Right renal pelvis (tissue), 4 donors: ENCODE results near the gene VASH1. TPM values are rescaled to one million over a fixed set of nuclear protein-coding genes. Genes with fewer than 3 reads are reported as not detected.

Experiments
- DNase-seq, 4 donors: peaks; one replicate each; pipeline ENCODE4 v3.0.0-alpha.2; 2013; ENCODE audit warnings: low read depth in 4 of 4, low spot score in 3 of 4, missing footprints in 1 of 4
- polyA plus RNA-seq, 4 donors: library from polyadenylated mRNA; unstranded; fragments of 120-200 nt; gene quantifications; one replicate each; pipeline ENCODE4 v1.2.1, GENCODE V29; 2013; ENCODE audit not compliant: insufficient read length in 4 of 4

VASH1 gene
- polyA plus RNA-seq, 4 donors, result 34.5 to 38.0 (median 35.5) TPM

DNA sequence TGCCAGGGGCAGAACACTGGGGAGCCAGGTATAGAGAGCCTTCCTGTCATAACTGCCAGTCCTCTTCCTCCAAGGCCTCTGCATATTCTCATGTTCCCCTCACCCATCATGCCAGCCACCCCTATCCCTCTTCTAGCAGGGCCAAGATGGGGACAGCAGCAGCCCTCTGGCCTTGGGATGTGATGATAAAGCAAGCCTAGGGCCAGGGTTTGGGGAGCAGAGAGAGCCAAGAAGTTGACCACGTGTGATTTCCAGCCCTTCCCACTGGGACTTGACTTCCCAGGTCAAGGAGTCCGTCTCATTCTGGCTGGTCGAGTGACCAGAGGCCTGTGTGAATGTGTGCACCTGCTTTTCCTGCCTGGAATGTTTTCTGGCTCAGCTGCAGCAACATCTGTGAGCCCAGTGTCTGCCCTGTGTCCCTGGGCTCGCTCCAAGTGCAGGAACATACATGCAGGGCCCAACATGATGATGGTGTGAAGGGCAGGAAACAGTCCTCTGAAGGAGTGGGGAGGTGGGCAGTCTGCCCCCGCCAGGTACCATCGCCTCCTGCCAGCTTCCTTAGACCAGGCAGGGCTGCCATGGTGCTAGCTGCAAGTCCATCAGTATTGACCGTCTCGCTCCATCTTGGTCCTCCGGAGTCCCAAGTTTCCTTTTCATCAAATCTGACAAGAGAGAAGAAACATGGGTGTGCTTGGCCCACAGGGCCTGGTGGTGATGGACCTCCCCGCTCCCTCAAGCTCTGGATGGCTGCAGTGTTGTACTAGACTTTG, 21.0 kb downstream of the VASH1 start:
- DNase-seq, result no peak

- DNase-seq, result no peak
Observed at GRCh38 chr14:76782885-76783566, 21.8 kb downstream of the VASH1 start.

- no peak for DNase-seq
Observed at GRCh38 chr14:76784266-76784874, 23.1 kb downstream of the VASH1 start.

DNA sequence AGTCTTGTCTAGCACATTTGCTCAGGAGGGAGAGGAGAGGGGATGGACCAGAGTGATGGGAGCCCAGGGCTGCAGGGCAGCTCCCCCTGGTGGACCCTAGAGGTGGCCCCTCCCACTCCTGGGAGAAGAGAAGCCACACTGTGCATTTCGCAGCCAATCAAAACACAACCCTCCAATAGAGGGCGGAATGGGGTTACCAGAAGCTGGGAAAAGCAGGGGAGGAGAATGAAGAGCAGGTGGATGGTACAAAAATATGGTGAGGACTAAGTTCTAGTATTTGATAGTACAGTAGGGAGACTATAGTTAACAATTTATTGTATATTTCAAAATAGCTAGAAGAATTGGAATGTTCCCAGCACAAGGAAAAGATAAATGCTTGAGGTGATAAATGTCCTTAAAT, 23.6 kb downstream of the VASH1 start:
- no peak for DNase-seq

DNA sequence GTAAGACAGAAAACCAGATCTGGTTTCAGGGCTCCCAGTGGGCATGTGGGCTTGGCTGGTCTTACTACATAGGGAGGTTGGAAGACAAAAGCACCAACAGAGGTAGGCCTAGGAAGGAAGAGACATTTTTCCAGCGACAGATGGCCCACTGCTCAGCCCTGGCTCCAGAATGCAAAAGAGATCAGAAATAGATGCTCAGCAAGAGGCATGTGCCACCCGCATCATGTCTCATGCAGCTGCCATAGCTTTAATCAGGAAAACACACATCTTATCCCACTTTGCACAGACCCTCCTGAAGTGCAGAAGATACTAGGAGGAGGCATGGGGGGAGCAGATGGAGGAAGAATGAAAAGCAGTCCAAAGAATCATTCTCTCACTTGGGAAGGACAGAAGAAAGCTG, 25.3 kb downstream of the VASH1 start:
- no peak for DNase-seq

DNA sequence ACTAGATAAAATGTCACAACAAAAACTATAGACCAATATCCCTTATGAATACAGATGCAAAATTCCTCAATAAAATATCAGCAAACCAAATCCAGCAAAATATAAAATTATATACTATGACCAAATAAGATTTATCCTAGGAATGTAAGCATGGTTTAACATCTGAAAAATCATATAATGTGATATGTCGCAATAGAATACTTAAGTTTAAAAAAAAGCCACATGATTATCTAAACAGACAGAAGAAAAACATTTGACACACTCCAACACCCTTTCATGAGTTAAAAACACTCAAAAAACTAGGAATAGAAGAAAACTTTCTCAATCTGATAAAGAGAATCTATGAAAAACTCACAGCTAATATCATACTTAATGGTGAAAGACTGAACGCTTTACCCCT, 31.2 kb downstream of the VASH1 start:
- DNase-seq, result no peak

- no peak for DNase-seq
Observed at GRCh38 chr14:76793324-76793723, 32.1 kb downstream of the VASH1 start.

GRCh38 chr14:76793956-76794355, 32.7 kb downstream of the VASH1 start:
- DNase-seq, result no peak

- DNase-seq, result no peak
Observed at GRCh38 chr14:76806446-76806845, 45.2 kb downstream of the VASH1 start.

GRCh38 chr14:76808011-76808410, 46.7 kb downstream of the VASH1 start:
- DNase-seq, result no peak

- no peak for DNase-seq
Observed at GRCh38 chr14:76808990-76809389, 47.7 kb downstream of the VASH1 start.

- no peak for DNase-seq
Observed at GRCh38 chr14:76810525-76810924, 49.3 kb downstream of the VASH1 start.

DNA sequence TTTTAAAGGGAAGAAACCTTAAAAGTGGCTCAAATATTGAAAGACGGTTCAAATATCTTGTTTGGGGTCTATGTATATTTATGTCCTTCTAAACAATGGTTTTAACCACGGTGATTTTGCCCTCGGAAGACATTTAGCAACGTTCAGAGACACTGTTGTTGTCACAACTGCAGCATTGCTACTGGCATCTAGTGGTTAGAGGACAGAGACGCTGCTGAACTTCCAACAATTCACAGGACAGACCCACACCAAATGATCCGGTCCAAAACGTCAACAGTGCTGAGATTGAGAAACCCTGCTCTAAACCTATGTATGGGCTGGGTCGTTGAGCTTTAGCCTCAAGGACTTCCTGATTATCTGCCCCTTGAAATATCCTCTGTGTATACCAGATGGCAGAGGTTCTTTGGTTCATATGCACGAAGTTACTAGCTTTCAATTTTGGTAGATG, 49.7 kb downstream of the VASH1 start:
- DNase-seq, result no peak

DNA sequence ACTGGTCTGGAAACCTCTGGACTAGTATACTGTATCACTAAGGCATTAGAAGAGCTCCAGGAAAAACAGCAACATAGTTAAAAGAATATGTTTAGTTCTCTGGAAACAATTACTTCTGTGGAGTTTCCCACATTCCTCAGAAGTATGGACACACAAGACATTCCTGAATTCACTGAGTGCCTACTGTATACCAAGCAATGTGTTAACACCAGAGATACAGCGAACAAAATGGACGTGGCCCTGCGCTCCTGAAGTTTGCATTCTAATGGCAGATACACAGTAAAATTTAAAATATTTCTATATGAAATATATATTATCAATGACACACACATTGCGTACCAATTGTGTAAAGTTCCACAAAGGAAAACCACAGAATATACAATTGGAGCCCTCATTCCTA, 50.3 kb downstream of the VASH1 start:
- DNase-seq, result no peak

DNA sequence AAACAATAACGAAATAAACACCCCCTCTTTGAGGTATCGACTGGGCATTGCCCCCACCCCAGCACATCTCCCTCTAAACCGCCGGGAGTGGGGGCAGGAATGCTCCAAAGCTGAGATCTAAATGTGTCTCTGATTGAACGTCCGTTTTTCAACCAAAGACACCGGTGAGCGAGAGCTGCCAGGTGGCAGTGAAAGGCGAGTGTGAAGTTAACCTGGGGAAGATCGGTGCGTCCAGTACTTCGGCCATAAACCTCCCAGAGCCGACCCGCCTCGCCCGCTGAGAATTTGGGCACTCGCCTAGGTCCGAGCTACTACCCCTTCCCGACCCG, 50.8 kb downstream of the VASH1 start:
- DNase-seq, result no peak

DNA sequence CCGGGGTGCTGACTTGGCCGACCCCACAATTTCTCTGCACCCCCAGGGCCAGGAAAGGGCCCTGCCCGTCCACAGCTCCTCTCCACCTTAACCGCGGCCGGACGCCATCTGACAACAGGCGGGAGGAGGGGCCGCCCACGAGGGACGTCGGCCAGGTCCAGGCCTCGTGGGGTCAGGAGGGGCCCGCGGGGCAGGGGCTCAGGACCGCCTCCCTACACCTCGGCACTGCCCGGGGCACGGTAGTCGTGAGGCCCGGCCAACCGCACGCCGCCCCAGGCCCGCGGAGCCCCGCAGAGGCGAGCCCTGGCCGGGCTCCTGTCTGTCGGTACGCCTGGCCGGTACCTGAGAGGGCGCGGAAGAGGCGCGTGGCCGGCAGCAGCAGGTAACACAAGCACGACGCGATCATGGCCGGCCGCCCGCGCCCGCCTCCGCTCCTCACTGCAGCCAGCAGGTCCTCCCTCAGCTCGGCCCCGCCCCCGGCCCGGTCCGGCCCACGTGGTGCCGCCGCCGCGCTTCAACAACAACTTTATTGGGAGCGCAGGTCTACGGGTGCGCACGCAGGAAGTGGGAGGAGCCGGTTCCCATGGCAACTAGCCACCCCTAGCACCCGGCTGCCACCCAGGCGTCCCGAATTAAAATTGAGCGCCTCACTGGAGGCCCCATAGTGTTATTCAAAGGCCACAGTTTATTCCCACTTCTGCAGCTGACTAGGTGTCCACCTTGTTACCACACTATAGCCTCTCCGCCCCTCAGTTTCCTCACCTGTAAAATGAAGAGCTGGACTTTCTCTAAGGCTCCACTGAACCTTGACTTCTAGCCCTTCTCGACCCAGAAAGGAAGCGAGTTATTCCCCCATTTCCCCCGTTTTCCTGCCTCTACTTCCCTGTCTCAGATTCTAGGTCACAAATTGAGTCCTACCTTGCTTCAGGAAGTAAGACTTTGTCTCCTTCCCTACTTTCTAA, 51.4 kb downstream of the VASH1 start, which contains the start of gene ANGEL1:
Gene ANGEL1, minus strand, starts transcription at position 461 of the 962 bp plus-strand sequence. Its CDS starts 55 bp downstream, at position 406.
- DNase-seq, result peak; percentile 86 to 89 (median 88)

- DNase-seq, result no peak
Observed at GRCh38 chr14:76814726-76815645, 53.7 kb downstream of the VASH1 start.

- DNase-seq, result no peak
Observed at GRCh38 chr14:76820700-76821099, 59.4 kb downstream of the VASH1 start.

- DNase-seq, result no peak
Observed at GRCh38 chr14:76826122-76826521, 64.9 kb downstream of the VASH1 start, which contains the start of gene LRRC74A. LRRC74A (plus strand) TSS chr14:76826408; CDS start chr14:76826698, 290 bp downstream.
